Caco-2 (cell line): ENCODE results near the gene OS9. TPM values are rescaled to one million over a fixed set of nuclear protein-coding genes. Genes with fewer than 3 reads are reported as not detected.

ENCODE experiments used
- BruUV-seq: library from RNA; stranded (reverse); fragments of 400-500 nt; replicated peaks from 2 replicates; lab custom pipeline; 2021; lab: Mats Ljungman, UMichigan
- CTCF ChIA-PET: fragments of 300-600 bp; sonication (Branson Sonifier 250); formaldehyde crosslinking; loops from one replicate; lab custom pipeline; 2022; ENCODE audit warnings: antibody characterized with exemption; lab: Charles Lee
- POLR2A ChIA-PET: fragments of 300-600 bp; sonication (Branson Sonifier 250); formaldehyde crosslinking; loops from one replicate; lab custom pipeline; 2022; ENCODE audit warnings: antibody characterized with exemption; lab: Charles Lee
- DNase-seq, 2 experiments: peaks; one replicate each; pipeline versions ENCODE4 v3.0.0 to v3.0.0-alpha.2; 2020 to 2022
- H3K27me3 ChIP-seq: replicated peaks from 2 replicates; pipeline ENCODE4 v1.6.0; 2011; ENCODE audit warnings: low read length; ENCODE audit not compliant: control insufficient read depth, insufficient read depth
- H3K36me3 ChIP-seq: 2 replicates; pipeline ENCODE4 v1.5.1; 2011; ENCODE audit warnings: low read length; ENCODE audit not compliant: control insufficient read depth, insufficient read depth
- H3K4me1 ChIP-seq: fragments of 250-450 bp; sonication (Bioruptor Pico); 2 replicates; pipeline ENCODE4 v1.5.1; 2020; ENCODE audit warnings: mild to moderate bottlenecking
- H3K4me3 ChIP-seq: 2 replicates; pipeline ENCODE4 v1.5.1; 2011; ENCODE audit warnings: low read depth, mild to moderate bottlenecking, control low read depth, low read length
- H3K9me3 ChIP-seq: fragments of 250-450 bp; sonication (Bioruptor Pico); 2 replicates; pipeline ENCODE4 v1.5.1; 2020; ENCODE audit warnings: mild to moderate bottlenecking, moderate library complexity
- H3K27ac Mint-ChIP-seq: one replicate; pipeline ENCODE4 v1.8.0; 2022; ENCODE audit warnings: mixed read lengths; ENCODE audit not compliant: unreplicated experiment
- H3K27me3 Mint-ChIP-seq: one replicate; pipeline ENCODE4 v1.8.0; 2022; ENCODE audit warnings: mixed read lengths; ENCODE audit not compliant: insufficient read depth, unreplicated experiment
- H3K36me3 Mint-ChIP-seq: one replicate; pipeline ENCODE4 v1.8.0; 2022; ENCODE audit warnings: mild to moderate bottlenecking, mixed read lengths; ENCODE audit not compliant: insufficient read depth, unreplicated experiment
- H3K4me1 Mint-ChIP-seq: one replicate; pipeline ENCODE4 v1.8.0; 2022; ENCODE audit warnings: low read depth, mixed read lengths; ENCODE audit not compliant: unreplicated experiment
- H3K4me3 Mint-ChIP-seq: one replicate; pipeline ENCODE4 v1.8.0; 2022; ENCODE audit warnings: mild to moderate bottlenecking, moderate library complexity, mixed read lengths; ENCODE audit not compliant: unreplicated experiment
- H3K9me3 Mint-ChIP-seq: one replicate; pipeline ENCODE4 v1.8.0; 2022; ENCODE audit warnings: mixed read lengths; ENCODE audit not compliant: unreplicated experiment
- CTCF ChIP-seq, 2 experiments: fragments of 200-600 bp in 1 of 2; IDR thresholded peaks; 1 replicate in 1 of 2; 2 replicates in 1 of 2; pipeline versions ENCODE4 v1.5.1 to v1.8.0; 2011 to 2022; ENCODE audit warnings: antibody characterized with exemption in 1 of 2, control low read depth in 1 of 2, inconsistent platforms in 1 of 2, low read depth in 1 of 2, low read length in 1 of 2, mild to moderate bottlenecking in 1 of 2, moderate library complexity in 1 of 2; ENCODE audit not compliant: insufficient read depth in 1 of 2, severe bottlenecking in 1 of 2, unreplicated experiment in 1 of 2
- intact Hi-C: fragments of 100-400 bp; cut with micrococcal nuclease; formaldehyde crosslinking; loops from one replicate; pipeline ENCODE4 v1.10.0; 2022; ENCODE audit not compliant: unreplicated experiment
- total RNA-seq: library from RNA; stranded (reverse); gene quantifications from 2 replicates; pipeline ENCODE4 v1.2.3, GENCODE V29; 2022

The OS9 gene
- total RNA-seq, 1 experiment from 2014 or later: 182 TPM

DNA sequence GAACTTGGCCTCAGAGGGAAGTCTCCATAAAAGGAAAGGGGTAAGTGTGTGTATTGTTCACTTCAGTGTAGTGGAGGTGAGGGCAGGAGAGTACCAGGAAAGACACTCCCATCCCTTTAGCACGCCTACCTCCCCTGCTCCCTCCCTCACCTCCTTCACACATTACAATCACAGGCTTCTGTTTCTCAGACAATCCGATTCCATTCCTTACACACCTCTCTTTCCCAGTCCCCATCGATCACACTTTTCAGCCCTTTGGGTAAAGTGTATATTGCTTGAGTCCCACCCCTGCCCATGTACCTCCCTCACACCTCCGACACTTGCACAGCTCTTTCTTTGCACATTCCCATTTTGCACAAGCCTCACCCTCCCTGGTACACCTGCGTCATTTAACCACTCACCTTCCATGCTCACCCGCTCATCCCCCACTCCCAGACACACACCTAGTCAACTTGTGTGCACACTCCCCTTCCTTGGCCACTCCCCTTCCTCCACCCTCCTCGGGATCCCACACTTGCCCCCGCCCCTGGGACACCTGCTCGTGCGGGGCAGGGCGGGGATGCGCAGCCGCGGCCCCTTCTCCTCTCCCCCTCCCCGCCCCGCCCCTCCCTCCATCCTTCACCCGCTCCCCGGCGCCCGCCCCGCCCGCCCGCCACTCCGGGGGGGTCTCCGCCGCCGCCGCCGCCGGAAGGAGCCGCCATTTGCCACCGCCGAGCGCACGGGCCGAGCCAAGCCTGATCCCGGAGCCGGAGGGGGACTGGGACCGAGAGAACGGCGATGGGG is 60.7 kb downstream of the OS9 start, which contains the start of gene MARCHF9:
Gene MARCHF9, plus strand, starts transcription at position 693 of the 783 bp plus-strand sequence. CDS start 426 bp downstream, outside the sequence.
- peaks cover 38% of the 10 kb centered on the region for H3K36me3 Mint-ChIP-seq
- peak; percentile 86 to 88 for DNase-seq

DNA sequence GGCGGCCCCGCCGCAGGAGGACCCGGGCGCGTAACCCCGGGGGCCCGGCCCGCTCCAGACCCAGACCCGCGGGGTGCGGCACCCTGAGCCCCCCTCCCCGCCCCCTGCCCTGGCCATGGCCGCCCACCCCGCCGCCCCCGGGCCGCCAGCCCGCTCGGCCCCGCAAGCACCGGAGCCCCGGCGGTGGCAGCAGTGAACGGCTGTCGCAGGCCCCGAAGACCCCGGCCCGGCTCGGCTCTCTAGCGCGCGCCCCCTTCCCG is 61.2 kb downstream of the OS9 start:
- H3K9me3 Mint-ChIP-seq: no peaks in the 10 kb centered on the region
- H3K4me1 Mint-ChIP-seq: peaks cover 27% of the 10 kb centered on the region
- no peaks in the 10 kb centered on the region for H3K27me3 ChIP-seq
- intact Hi-C loops: no loop called here
- H3K4me3 Mint-ChIP-seq: peak overlapping the region; percentile 82
- H3K4me3 ChIP-seq: peak overlapping the region; percentile 67
- peaks cover 16% of the 10 kb centered on the region; the same call in 1 of the 2 replicates for H3K4me1 ChIP-seq
- H3K27me3 Mint-ChIP-seq: no peaks in the 10 kb centered on the region
- DNase-seq: no peak
- H3K36me3 ChIP-seq: peaks cover 3% of the 10 kb centered on the region; the same call in 1 of the 2 replicates
- ChIA-PET CTCF (interaction anchor here (2.0 kb wide), 1 partner anchor 10 kb away, joined by 8 read pairs; no protein-coding TSS in a partner anchor), POLR2A (no interaction called here)
- no peak for TF ChIP-seq CTCF (IDR thresholded peaks at IDR 0.05; ENCODE audit: insufficient read depth in 1 of 2, low read depth in 1 of 2, low read length in 1 of 2, severe bottlenecking in 1 of 2, unreplicated experiment in 1 of 2)
- peaks cover 37% of the 10 kb centered on the region for H3K36me3 Mint-ChIP-seq
- H3K9me3 ChIP-seq: no peaks in the 10 kb centered on the region
- no peak overlapping the region for H3K27ac Mint-ChIP-seq
- BruUV-seq: no TSS peak

More for the DNA sequence above, 60.7 kb downstream of the OS9 start, which contains the start of gene MARCHF9:
- H3K9me3 ChIP-seq: no peaks in the 10 kb centered on the region
- intact Hi-C loops: no loop called here
- H3K27me3 ChIP-seq: no peaks in the 10 kb centered on the region
- no TSS peak for BruUV-seq
- H3K4me3 ChIP-seq: peak within 1 kb of the TSS; percentile 67
- no peak for TF ChIP-seq CTCF (IDR thresholded peaks at IDR 0.05; ENCODE audit: insufficient read depth in 1 of 2, low read depth in 1 of 2, low read length in 1 of 2, severe bottlenecking in 1 of 2, unreplicated experiment in 1 of 2)
- peak within 1 kb of the TSS; percentile 45 for H3K27ac Mint-ChIP-seq
- peaks cover 3% of the 10 kb centered on the region; the same call in 1 of the 2 replicates for H3K36me3 ChIP-seq
- H3K4me3 Mint-ChIP-seq: peak within 1 kb of the TSS; percentile 82
- POLR2A ChIA-PET: no interaction called here
- peaks cover 27% of the 10 kb centered on the region for H3K4me1 Mint-ChIP-seq
- no peaks in the 10 kb centered on the region for H3K27me3 Mint-ChIP-seq
- no peaks in the 10 kb centered on the region for H3K9me3 Mint-ChIP-seq
- CTCF ChIA-PET: no interaction called here
- H3K4me1 ChIP-seq: peaks cover 16% of the 10 kb centered on the region; the same call in 1 of the 2 replicates

DNA sequence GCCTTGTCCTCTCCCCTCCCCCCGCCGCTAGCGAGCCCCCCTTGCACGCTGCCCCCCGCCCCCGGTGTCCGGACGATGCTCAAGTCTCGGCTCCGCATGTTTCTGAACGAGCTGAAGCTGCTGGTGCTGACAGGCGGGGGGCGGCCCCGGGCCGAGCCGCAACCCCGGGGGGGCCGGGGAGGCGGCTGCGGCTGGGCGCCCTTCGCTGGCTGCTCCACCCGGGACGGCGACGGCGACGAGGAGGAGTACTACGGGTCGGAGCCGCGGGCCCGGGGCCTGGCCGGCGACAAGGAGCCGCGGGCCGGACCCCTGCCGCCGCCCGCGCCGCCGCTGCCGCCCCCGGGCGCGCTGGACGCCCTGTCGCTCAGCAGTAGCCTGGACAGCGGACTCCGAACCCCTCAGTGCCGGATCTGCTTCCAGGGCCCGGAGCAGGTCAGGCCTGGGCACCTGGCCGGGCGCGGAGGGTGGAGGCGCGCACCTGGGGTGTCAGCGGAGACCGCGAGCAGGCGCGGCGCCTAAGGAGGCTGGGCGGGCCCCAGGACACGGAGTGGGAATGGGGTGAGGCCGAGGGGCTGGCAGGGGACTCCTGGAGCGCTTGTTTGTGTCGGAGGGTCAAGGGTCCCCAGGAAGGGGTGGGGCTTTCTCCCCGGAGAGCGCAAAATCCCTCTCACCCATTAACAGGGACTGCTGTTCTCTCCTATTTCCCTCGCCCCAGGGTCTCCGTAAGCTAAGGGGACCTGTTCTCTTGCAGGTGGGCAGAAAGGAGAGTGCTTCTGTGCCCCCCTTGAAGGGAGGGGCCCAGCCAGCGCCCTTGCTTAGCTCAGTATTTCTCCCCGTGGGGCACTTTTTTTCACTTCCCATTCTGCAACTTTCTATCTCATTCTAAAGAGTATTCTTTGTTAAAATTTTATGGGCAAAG is 61.8 kb downstream of the OS9 start:
- no peak for TF ChIP-seq CTCF (IDR thresholded peaks at IDR 0.05; ENCODE audit: insufficient read depth in 1 of 2, low read depth in 1 of 2, low read length in 1 of 2, severe bottlenecking in 1 of 2, unreplicated experiment in 1 of 2)
- H3K4me3 Mint-ChIP-seq: peak overlapping the region; percentile 82
- no peaks in the 10 kb centered on the region for H3K27me3 Mint-ChIP-seq
- H3K27ac Mint-ChIP-seq: no peak overlapping the region
- Histone ChIP-seq H3K4me1 (peaks cover 16% of the 10 kb centered on the region; the same call in 1 of the 2 replicates), H3K9me3 (no peaks in the 10 kb centered on the region), H3K4me3 (peak overlapping the region; percentile 67), H3K27me3 (no peaks in the 10 kb centered on the region), H3K36me3 (no peaks in the 10 kb centered on the region)
- H3K9me3 Mint-ChIP-seq: no peaks in the 10 kb centered on the region
- H3K4me1 Mint-ChIP-seq: peaks cover 27% of the 10 kb centered on the region
- ChIA-PET POLR2A (interaction anchor here (0.9 kb wide), 1 partner anchor 10 kb away, joined by 3 read pairs; no protein-coding TSS in a partner anchor), CTCF (interaction anchor here (0.9 to 2.0 kb wide), 3 partner anchors 8 to 11 kb away, joined by 3 to 8 read pairs (median 8); partner anchors contain the start of gene CYP27B1)
- intact Hi-C loops: no loop called here
- peaks cover 31% of the 10 kb centered on the region for H3K36me3 Mint-ChIP-seq
- no TSS peak for BruUV-seq
- peak; percentile 60 to 64 for DNase-seq
